HEK293 (cell line): ENCODE measurements around the gene RBBP8NL.

ENCODE experiments used
- CTCF ChIA-PET: fragments of 350-600 bp; formaldehyde crosslinking; extraction: SDS; loops from one replicate; lab custom pipeline; 2021; ENCODE audit warnings: antibody characterized with exemption; lab: Yijun Ruan, JAX
- POLR2A ChIA-PET: fragments of 300-600 bp; formaldehyde crosslinking; extraction: SDS; loops from one replicate; lab custom pipeline; 2020; ENCODE audit warnings: antibody characterized with exemption, inconsistent platforms; lab: Yijun Ruan, JAX
- H3K27ac ChIP-seq: fragments of 200-500 bp; sonication (Bioruptor generic); 2 replicates; pipeline ENCODE4 v1.5.1; 2014; ENCODE audit warnings: low read depth, low read length, control low read depth, inconsistent platforms; ENCODE audit errors: extremely low read depth
- H3K36me3 ChIP-seq, 2 experiments: fragments of 200-500 bp in 1 of 2; sonication (Bioruptor generic) in 1 of 2; 1 replicate in 1 of 2; 2 replicates in 1 of 2; pipeline ENCODE4 v1.5.1; 2014 to 2017; ENCODE audit warnings: inconsistent platforms in 2 of 2, low read length in 2 of 2; ENCODE audit not compliant: control insufficient read depth in 2 of 2, insufficient read depth in 1 of 2
- H3K4me1 ChIP-seq: fragments of 200-500 bp; sonication (Bioruptor generic); 2 replicates; pipeline ENCODE4 v1.5.1; 2014; ENCODE audit warnings: mild to moderate bottlenecking, low read length, inconsistent platforms; ENCODE audit not compliant: control insufficient read depth, insufficient read depth
- H3K4me3 ChIP-seq: 2 replicates; pipeline ENCODE4 v1.5.1; 2011; ENCODE audit warnings: low read depth, mild to moderate bottlenecking, control low read depth, low read length, moderate library complexity
- H3K9me3 ChIP-seq: fragments of 200-500 bp; sonication (Bioruptor generic); 2 replicates; pipeline ENCODE4 v1.5.1; 2014; ENCODE audit warnings: low read depth, low read length, inconsistent platforms; ENCODE audit not compliant: control insufficient read depth, insufficient read depth
- EGR2 ChIP-seq: fragments of 450-650 bp; formaldehyde crosslinking; IDR thresholded peaks from 2 replicates; pipeline ENCODE4 v1.5.1; 2016; ENCODE audit warnings: low read depth, missing biosample characterization, missing genetic modification characterization
- ELK4 ChIP-seq: IDR thresholded peaks from 2 replicates; pipeline ENCODE4 v1.6.1; 2011; ENCODE audit warnings: mild to moderate bottlenecking, low read depth, low read length, borderline replicate concordance
- HOXA7 ChIP-seq: sonication (generic); formaldehyde crosslinking; IDR thresholded peaks from 2 replicates; pipeline ENCODE4 v1.8.1; 2022; ENCODE audit warnings: missing genetic modification reagents, borderline replicate concordance
- KLF1 ChIP-seq: fragments of 450-650 bp; formaldehyde crosslinking; IDR thresholded peaks from 2 replicates; pipeline ENCODE4 v1.5.1; 2016; ENCODE audit warnings: missing biosample characterization, missing genetic modification characterization
- PRDM10 ChIP-seq: fragments of 450-650 bp; formaldehyde crosslinking; IDR thresholded peaks from 2 replicates; pipeline ENCODE4 v1.5.1; 2016; ENCODE audit warnings: missing biosample characterization, missing genetic modification characterization
- SETDB1 ChIP-seq: IDR thresholded peaks from one replicate; pipeline ENCODE4 v1.6.1; 2017; ENCODE audit warnings: mild to moderate bottlenecking, low read length, moderate library complexity, mixed read lengths; ENCODE audit not compliant: insufficient read length
- ZBTB7A ChIP-seq: fragments of 450-650 bp; formaldehyde crosslinking; IDR thresholded peaks from 2 replicates; pipeline ENCODE4 v1.5.1; 2016; ENCODE audit warnings: low read depth, missing biosample characterization, missing genetic modification characterization
- ZBTB8A ChIP-seq: fragments of 450-650 bp; formaldehyde crosslinking; IDR thresholded peaks from 2 replicates; pipeline ENCODE4 v1.5.1; 2016; ENCODE audit warnings: missing biosample characterization, missing genetic modification characterization
- ZFHX2 ChIP-seq: fragments of 450-650 bp; formaldehyde crosslinking; conservative IDR thresholded peaks from 2 replicates; pipeline ENCODE4 v1.5.1; 2016; ENCODE audit warnings: missing biosample characterization, missing genetic modification characterization
- ZFP69B ChIP-seq: fragments of 450-650 bp; formaldehyde crosslinking; IDR thresholded peaks from 2 replicates; pipeline ENCODE4 v1.5.1; 2016; ENCODE audit warnings: missing biosample characterization, missing genetic modification characterization
- ZNF114 ChIP-seq: fragments of 450-650 bp; formaldehyde crosslinking; IDR thresholded peaks from 2 replicates; pipeline ENCODE4 v1.5.0; 2017; ENCODE audit warnings: missing biosample characterization, missing genetic modification characterization
- ZNF19 ChIP-seq: fragments of 450-650 bp; formaldehyde crosslinking; IDR thresholded peaks from 2 replicates; pipeline ENCODE4; 2016; ENCODE audit warnings: missing biosample characterization, missing genetic modification characterization, low read depth
- ZNF274 ChIP-seq, 2 experiments: fragments of 200-500 bp in 1 of 2; fragments of 450-650 bp in 1 of 2; sonication (Bioruptor generic) in 1 of 2; formaldehyde crosslinking in 1 of 2; IDR thresholded peaks; 2 replicates each; pipeline versions ENCODE4 v1.5.1 to v1.6.1; 2014 to 2016; ENCODE audit warnings: borderline replicate concordance in 1 of 2, inconsistent platforms in 1 of 2, low read length in 1 of 2, missing biosample characterization in 1 of 2, missing genetic modification characterization in 1 of 2
- ZNF394 ChIP-seq: fragments of 450-650 bp; formaldehyde crosslinking; IDR thresholded peaks from 2 replicates; pipeline ENCODE4 v1.5.1; 2016; ENCODE audit warnings: missing biosample characterization, missing genetic modification characterization, mild to moderate bottlenecking, moderate library complexity, borderline replicate concordance
- ZNF510 ChIP-seq: fragments of 450-650 bp; formaldehyde crosslinking; IDR thresholded peaks from 2 replicates; pipeline ENCODE4 v1.5.1; 2018; ENCODE audit warnings: mild to moderate bottlenecking, missing genetic modification characterization, missing biosample characterization; ENCODE audit not compliant: insufficient replicate concordance
- ZNF623 ChIP-seq: fragments of 450-650 bp; formaldehyde crosslinking; IDR thresholded peaks from 2 replicates; pipeline ENCODE4 v1.5.1; 2016; ENCODE audit warnings: missing biosample characterization, missing genetic modification characterization
- ZNF664 ChIP-seq: fragments of 450-650 bp; formaldehyde crosslinking; IDR thresholded peaks from 2 replicates; pipeline ENCODE4 v1.5.1; 2016; ENCODE audit warnings: missing biosample characterization, missing genetic modification characterization
- ZNF768 ChIP-seq: fragments of 450-650 bp; formaldehyde crosslinking; IDR thresholded peaks from 2 replicates; pipeline ENCODE4 v1.5.1; 2018; ENCODE audit warnings: missing biosample characterization, mild to moderate bottlenecking, missing genetic modification characterization
- ZNF785 ChIP-seq: fragments of 450-650 bp; formaldehyde crosslinking; IDR thresholded peaks from 2 replicates; pipeline ENCODE4 v1.5.1; 2016; ENCODE audit warnings: missing biosample characterization, missing genetic modification characterization
- ZSCAN4 ChIP-seq: fragments of 450-650 bp; formaldehyde crosslinking; IDR thresholded peaks from 2 replicates; pipeline ENCODE4 v1.5.1; 2017; ENCODE audit warnings: missing biosample characterization, missing genetic modification characterization

The RBBP8NL gene

GRCh38 chr20:62429455-62430310 is 2.3 kb upstream of the RBBP8NL start:
- no peak for TF ChIP-seq ZNF114
- 0 out of 2 replicates have a peak, but pooled peaks have one; percentile 19 for TF ChIP-seq ZFHX2 (tag by site-specific recombination)
- TF ChIP-seq ZSCAN4 (tag by site-specific recombination), result no peak
- TF ChIP-seq ZNF623 (tag by site-specific recombination), result no peak
- no peak for TF ChIP-seq SETDB1
- TF ChIP-seq ZNF768 (tag by site-specific recombination), result no peak
- TF ChIP-seq ZNF664 (tag by site-specific recombination), result no peak
- TF ChIP-seq EGR2 (tag by site-specific recombination), result 0 out of 2 replicates have a peak, but pooled peaks have one; percentile 29
- peak; percentile 17; the same call in 1 of the 2 replicates for TF ChIP-seq ZBTB8A
- TF ChIP-seq ZNF274 (IDR thresholded peaks at IDR 0.05; ENCODE audit: low read length), result no peak
- TF ChIP-seq ZNF274 (tag by site-specific recombination; IDR thresholded peaks at IDR 0.05; ENCODE audit: borderline replicate concordance), result no peak
- no peak for TF ChIP-seq ZFP69B (tag by site-specific recombination)
- TF ChIP-seq ZNF19 (tag by site-specific recombination), result no peak
- CTCF ChIA-PET, result interaction anchor here (0.6 kb wide), 1 partner anchor 379 kb away, joined by 3 read pairs; no protein-coding TSS in a partner anchor

GRCh38 chr20:62428396-62429295 is 1.3 kb upstream of the RBBP8NL start:
- CTCF ChIA-PET, result interaction anchor here (0.7 kb wide), 1 partner anchor 9 kb away, joined by 4 read pairs; no protein-coding TSS in a partner anchor
- no peaks in the 10 kb centered on the region for H3K36me3 ChIP-seq
- no peaks in the 10 kb centered on the region for H3K9me3 ChIP-seq
- POLR2A ChIA-PET, result no interaction called here
- H3K27ac ChIP-seq, result no peak overlapping the region
- H3K4me1 ChIP-seq, result no peaks in the 10 kb centered on the region
- H3K4me3 ChIP-seq, result no peak overlapping the region
- TF ChIP-seq ZNF394 (tag by site-specific recombination) (no peak), ZSCAN4 (tag by site-specific recombination) (peak; percentile 95), ZNF785 (tag by site-specific recombination) (no peak), HOXA7 (no peak)
- TF ChIP-seq, all 188 proteins: peak for 1

More at GRCh38 chr20:62429455-62430310, 2.3 kb upstream of the RBBP8NL start:
- H3K4me1 ChIP-seq, result no peaks in the 10 kb centered on the region
- no peaks in the 10 kb centered on the region for H3K9me3 ChIP-seq
- no peaks in the 10 kb centered on the region for H3K36me3 ChIP-seq
- no peak overlapping the region for H3K4me3 ChIP-seq
- POLR2A ChIA-PET, result no interaction called here
- no peak overlapping the region for H3K27ac ChIP-seq

- Histone ChIP-seq H3K9me3 (no peaks in the 10 kb centered on the region), H3K27ac (no peak overlapping the region), H3K4me1 (no peaks in the 10 kb centered on the region), H3K36me3 (no peaks in the 10 kb centered on the region), H3K4me3 (no peak overlapping the region)
- ChIA-PET CTCF (no interaction called here), POLR2A (no interaction called here)
- no peak for TF ChIP-seq ELK4
- peak; percentile 62 for TF ChIP-seq KLF1 (tag by site-specific recombination)
- no peak for TF ChIP-seq PRDM10 (tag by site-specific recombination)
- no peak for TF ChIP-seq ZNF510 (tag by site-specific recombination)
- TF ChIP-seq ZBTB7A (tag by site-specific recombination), result no peak
Measured at GRCh38 chr20:62428002-62428372, 648 bp upstream of the RBBP8NL start.
